H9 (cell line): ENCODE measurements around the gene BCORL1. TPM values are rescaled to one million over a fixed set of nuclear protein-coding genes. Genes with fewer than 3 reads are reported as not detected.

Experiments used
- DNase-seq: peaks from one replicate; pipeline ENCODE4 v3.0.0-alpha.2; 2017
- H2AFZ ChIP-seq: one replicate; pipeline ENCODE4 v1.6.1; 2013; ENCODE audit warnings: mild to moderate bottlenecking, low read length, control low read depth, moderate library complexity
- H2AK5ac ChIP-seq: 2 replicates; pipeline ENCODE4 v1.6.1; 2013; ENCODE audit warnings: low read length, control low read depth, mixed read lengths; ENCODE audit not compliant: insufficient read length
- H2BK120ac ChIP-seq: one replicate; pipeline ENCODE4 v1.6.1; 2013; ENCODE audit warnings: low read depth, mild to moderate bottlenecking, low read length, control low read depth, inconsistent platforms; ENCODE audit not compliant: poor library complexity, severe bottlenecking
- H2BK12ac ChIP-seq: 2 replicates; pipeline ENCODE4 v1.6.1; 2013; ENCODE audit warnings: low read length, control low read depth, mixed read lengths, low read depth; ENCODE audit not compliant: insufficient read length
- H2BK15ac ChIP-seq: 2 replicates; pipeline ENCODE4 v1.6.1; 2013; ENCODE audit warnings: low read depth, low read length, control low read depth
- H2BK20ac ChIP-seq: one replicate; pipeline ENCODE4 v1.6.1; 2013; ENCODE audit warnings: low read depth, mild to moderate bottlenecking, low read length, control low read depth, inconsistent platforms; ENCODE audit not compliant: poor library complexity, severe bottlenecking
- H2BK5ac ChIP-seq: 2 replicates; pipeline ENCODE4 v1.6.1; 2013; ENCODE audit warnings: low read length, control low read depth, mixed read lengths; ENCODE audit not compliant: insufficient read length
- H3K14ac ChIP-seq: 2 replicates; pipeline ENCODE4 v1.6.1; 2013; ENCODE audit warnings: low read length, control low read depth; ENCODE audit not compliant: insufficient read depth
- H3K18ac ChIP-seq: 2 replicates; pipeline ENCODE4 v1.6.1; 2013; ENCODE audit warnings: low read depth, mild to moderate bottlenecking, mixed read lengths, low read length, control low read depth; ENCODE audit not compliant: insufficient read length
- H3K23ac ChIP-seq: 2 replicates; pipeline ENCODE4 v1.6.1; 2013; ENCODE audit warnings: low read length, control low read depth, mixed read lengths, low read depth; ENCODE audit not compliant: insufficient read length
- H3K23me2 ChIP-seq: 2 replicates; pipeline ENCODE4 v1.6.1; 2013; ENCODE audit warnings: low read depth, mild to moderate bottlenecking, mixed read lengths, low read length, control low read depth; ENCODE audit not compliant: insufficient read length, poor library complexity, severe bottlenecking
- H3K27ac ChIP-seq: 2 replicates; pipeline ENCODE4 v1.5.1; 2013; ENCODE audit warnings: low read length, control low read depth, mixed read lengths, low read depth; ENCODE audit not compliant: insufficient read length
- H3K27me3 ChIP-seq: 2 replicates; pipeline ENCODE4 v1.6.1; 2013; ENCODE audit warnings: low read length, control low read depth, inconsistent platforms; ENCODE audit not compliant: insufficient read depth
- H3K4ac ChIP-seq: 2 replicates; pipeline ENCODE4 v1.6.1; 2013; ENCODE audit warnings: low read depth, mild to moderate bottlenecking, control low read depth, inconsistent platforms, low read length, moderate library complexity
- H3K4me1 ChIP-seq: 2 replicates; pipeline ENCODE4 v1.6.1; 2013; ENCODE audit warnings: low read length, control low read depth, inconsistent platforms; ENCODE audit not compliant: insufficient read depth
- H3K4me2 ChIP-seq: 2 replicates; pipeline ENCODE4 v1.6.1; 2013; ENCODE audit warnings: low read length, control low read depth, mixed read lengths; ENCODE audit not compliant: insufficient read length, insufficient read depth
- H3K56ac ChIP-seq: 2 replicates; pipeline ENCODE4 v1.6.1; 2013; ENCODE audit warnings: low read depth, mild to moderate bottlenecking, mixed read lengths, low read length, control low read depth; ENCODE audit not compliant: insufficient read length
- H3K79me1 ChIP-seq: 2 replicates; pipeline ENCODE4 v1.6.1; 2013; ENCODE audit warnings: low read depth, mild to moderate bottlenecking, moderate library complexity, low read length, control low read depth, inconsistent platforms; ENCODE audit not compliant: insufficient read depth, poor library complexity, severe bottlenecking
- H3K79me2 ChIP-seq: 2 replicates; pipeline ENCODE4 v1.6.1; 2013; ENCODE audit warnings: low read length, control low read depth, inconsistent platforms; ENCODE audit not compliant: insufficient read depth
- H3K9ac ChIP-seq: 2 replicates; pipeline ENCODE4 v1.6.1; 2013; ENCODE audit warnings: low read length, control low read depth, mixed read lengths; ENCODE audit not compliant: insufficient read length; ENCODE audit errors: extremely low read depth
- H3K9me3 ChIP-seq: one replicate; pipeline ENCODE4 v1.6.1; 2013; ENCODE audit warnings: low read depth, low read length, inconsistent platforms; ENCODE audit not compliant: control insufficient read depth
- H3T11ph ChIP-seq: one replicate; pipeline ENCODE4 v1.6.1; 2013; ENCODE audit warnings: mild to moderate bottlenecking, low read length, control low read depth, inconsistent platforms
- H4K20me1 ChIP-seq: one replicate; pipeline ENCODE4 v1.6.1; 2013; ENCODE audit not compliant: control insufficient read depth, insufficient read length, insufficient read depth
- H4K5ac ChIP-seq: 2 replicates; pipeline ENCODE4 v1.6.1; 2013; ENCODE audit warnings: low read depth, mild to moderate bottlenecking, mixed read lengths, low read length, control low read depth; ENCODE audit not compliant: insufficient read length
- H4K8ac ChIP-seq: replicated peaks from 2 replicates; pipeline ENCODE4 v1.6.1; 2013; ENCODE audit warnings: low read length, control low read depth, mixed read lengths, low read depth; ENCODE audit not compliant: insufficient read length
- H4K91ac ChIP-seq: 2 replicates; pipeline ENCODE4 v1.6.1; 2013; ENCODE audit warnings: low read depth, mild to moderate bottlenecking, moderate library complexity, mixed read lengths, low read length, control low read depth; ENCODE audit not compliant: insufficient read length
- H3K27ac Mint-ChIP-seq, 3 experiments: 2 replicates in 2 of 3; 3 replicates in 1 of 3; pipeline ENCODE4 v1.8.0; 2020 to 2021; ENCODE audit warnings: mixed read lengths in 3 of 3, mild to moderate bottlenecking in 1 of 3, moderate library complexity in 1 of 3
- H3K27me3 Mint-ChIP-seq: 2 replicates; pipeline ENCODE4 v1.8.0; 2021; ENCODE audit warnings: low read depth, mild to moderate bottlenecking, moderate library complexity, mixed read lengths
- H3K36me3 Mint-ChIP-seq, 3 experiments: 2 replicates in 2 of 3; 3 replicates in 1 of 3; pipeline ENCODE4 v1.8.0; 2020 to 2021; ENCODE audit warnings: low read depth in 3 of 3, mixed read lengths in 3 of 3; ENCODE audit not compliant: insufficient read depth in 1 of 3
- H3K4me1 Mint-ChIP-seq, 2 experiments: 2 replicates each; pipeline ENCODE4 v1.8.0; 2020; ENCODE audit warnings: mixed read lengths in 2 of 2
- H3K4me3 Mint-ChIP-seq, 2 experiments: 2 replicates in 1 of 2; 3 replicates in 1 of 2; pipeline ENCODE4 v1.8.0; 2020 to 2021; ENCODE audit warnings: mild to moderate bottlenecking in 2 of 2, mixed read lengths in 2 of 2, moderate library complexity in 1 of 2
- H3K9me3 Mint-ChIP-seq, 2 experiments: 2 replicates in 1 of 2; 3 replicates in 1 of 2; pipeline ENCODE4 v1.8.0; 2020; ENCODE audit warnings: mild to moderate bottlenecking in 2 of 2, mixed read lengths in 2 of 2, moderate library complexity in 1 of 2
- CTCF ChIP-seq: fragments of 200-600 bp; sonication (generic); conservative IDR thresholded peaks from 3 replicates; pipeline ENCODE4 v1.8.0; 2021; ENCODE audit warnings: antibody characterized with exemption, mild to moderate bottlenecking
- WGBS: extraction: QIAGEN DNeasy Blood & Tissue Kit; methylation state at CpG from one replicate; pipeline ENCODE4 v1.1.7; 2013; ENCODE audit warnings: missing lambda C conversion rate, low lambda C conversion rate, mixed read lengths; ENCODE audit not compliant: insufficient read length; ENCODE audit errors: extremely low coverage; 5-methylcytosine and 5-hydroxymethylcytosine counted together
- total RNA-seq: library from RNA; stranded (reverse); gene quantifications from 2 replicates; pipeline ENCODE4 v1.2.1, GENCODE V29; 2021

The BCORL1 gene
- total RNA-seq, 1 experiment from 2014 or later, result 6.1 TPM

GRCh38 chrX:129987871-129988270 is 5.4 kb downstream of the BCORL1 start:
- H4K20me1 ChIP-seq, result no peaks in the 10 kb centered on the region
- no peak overlapping the region for H4K5ac ChIP-seq
- peaks cover 0 to 59% of the 10 kb centered on the region in 2 experiments; a peak in 2 of 5 replicates for H3K9me3 Mint-ChIP-seq
- H3K9ac ChIP-seq, result no peak overlapping the region
- no peak overlapping the region for H3K27ac Mint-ChIP-seq
- H3K9me3 ChIP-seq, result peaks cover 6% of the 10 kb centered on the region
- no peak overlapping the region for H3K23ac ChIP-seq
- peaks cover 0 to 10% of the 10 kb centered on the region in 2 experiments; a peak in 3 of 4 replicates for H3K4me1 Mint-ChIP-seq
- no peak overlapping the region for H2BK12ac ChIP-seq
- H2AK5ac ChIP-seq, result no peak overlapping the region
- H4K91ac ChIP-seq, result no peak overlapping the region
- no peaks in the 10 kb centered on the region for H3K4me1 ChIP-seq
- no peak overlapping the region for H2BK5ac ChIP-seq
- no peak overlapping the region for H2BK120ac ChIP-seq
- no peaks in the 10 kb centered on the region for H3K79me1 ChIP-seq
- H3K79me2 ChIP-seq, result no peaks in the 10 kb centered on the region
- no peak overlapping the region for H4K8ac ChIP-seq
- H2AFZ ChIP-seq, result no peak overlapping the region
- DNase-seq, result no peak
- no peak overlapping the region for H3K56ac ChIP-seq
- H2BK15ac ChIP-seq, result no peak overlapping the region
- peaks cover 8% of the 10 kb centered on the region for H3K23me2 ChIP-seq
- no peak overlapping the region for H3K4me2 ChIP-seq
- H3K4ac ChIP-seq, result no peak overlapping the region
- H3K27me3 Mint-ChIP-seq, result peaks cover 36% of the 10 kb centered on the region
- H3K36me3 Mint-ChIP-seq, result peaks cover 0 to 7% (median 0%) of the 10 kb centered on the region in 3 experiments; a peak in 2 of 7 replicates
- no peak overlapping the region for H3K18ac ChIP-seq
- no peak overlapping the region for H3K14ac ChIP-seq
- H3K27me3 ChIP-seq, result peaks cover 9% of the 10 kb centered on the region; the same call in 1 of the 2 replicates
- no peak overlapping the region for H3T11ph ChIP-seq
- no peak overlapping the region for H2BK20ac ChIP-seq
- no peak overlapping the region for H3K27ac ChIP-seq
- TF ChIP-seq CTCF, result no peak
- H3K4me3 Mint-ChIP-seq, result no peak overlapping the region
- WGBS, result no CpG with 5 or more reads among the region's 3 CpGs
